Measurements from ENCODE around the gene KLF6.

DNA sequence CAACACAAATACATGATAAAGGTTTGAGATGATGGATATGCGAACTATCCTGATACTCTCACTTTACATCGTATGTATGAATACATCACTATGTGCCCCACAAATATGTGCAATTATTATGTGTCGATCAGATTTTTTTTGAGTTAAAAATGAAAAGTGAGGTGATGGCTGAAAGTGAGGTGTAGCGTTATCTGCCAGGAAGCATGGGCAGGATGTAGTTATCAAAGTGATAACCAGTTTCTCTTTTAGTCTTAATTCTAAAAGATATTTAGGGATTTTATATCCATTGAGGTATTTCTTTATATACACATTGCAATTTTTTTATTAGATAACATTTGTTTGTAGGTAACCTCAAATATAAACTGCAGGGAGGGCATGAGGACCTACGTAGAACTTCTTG is 15.6 kb upstream of the KLF6 start:
- TF ChIP-seq, protein P1, sequence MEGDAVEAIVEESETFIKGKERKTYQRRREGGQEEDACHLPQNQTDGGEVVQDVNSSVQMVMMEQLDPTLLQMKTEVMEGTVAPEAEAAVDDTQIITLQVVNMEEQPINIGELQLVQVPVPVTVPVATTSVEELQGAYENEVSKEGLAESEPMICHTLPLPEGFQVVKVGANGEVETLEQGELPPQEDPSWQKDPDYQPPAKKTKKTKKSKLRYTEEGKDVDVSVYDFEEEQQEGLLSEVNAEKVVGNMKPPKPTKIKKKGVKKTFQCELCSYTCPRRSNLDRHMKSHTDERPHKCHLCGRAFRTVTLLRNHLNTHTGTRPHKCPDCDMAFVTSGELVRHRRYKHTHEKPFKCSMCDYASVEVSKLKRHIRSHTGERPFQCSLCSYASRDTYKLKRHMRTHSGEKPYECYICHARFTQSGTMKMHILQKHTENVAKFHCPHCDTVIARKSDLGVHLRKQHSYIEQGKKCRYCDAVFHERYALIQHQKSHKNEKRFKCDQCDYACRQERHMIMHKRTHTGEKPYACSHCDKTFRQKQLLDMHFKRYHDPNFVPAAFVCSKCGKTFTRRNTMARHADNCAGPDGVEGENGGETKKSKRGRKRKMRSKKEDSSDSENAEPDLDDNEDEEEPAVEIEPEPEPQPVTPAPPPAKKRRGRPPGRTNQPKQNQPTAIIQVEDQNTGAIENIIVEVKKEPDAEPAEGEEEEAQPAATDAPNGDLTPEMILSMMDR (IDR thresholded peaks at IDR 0.05): no peak
- TF ChIP-seq, protein P2, sequence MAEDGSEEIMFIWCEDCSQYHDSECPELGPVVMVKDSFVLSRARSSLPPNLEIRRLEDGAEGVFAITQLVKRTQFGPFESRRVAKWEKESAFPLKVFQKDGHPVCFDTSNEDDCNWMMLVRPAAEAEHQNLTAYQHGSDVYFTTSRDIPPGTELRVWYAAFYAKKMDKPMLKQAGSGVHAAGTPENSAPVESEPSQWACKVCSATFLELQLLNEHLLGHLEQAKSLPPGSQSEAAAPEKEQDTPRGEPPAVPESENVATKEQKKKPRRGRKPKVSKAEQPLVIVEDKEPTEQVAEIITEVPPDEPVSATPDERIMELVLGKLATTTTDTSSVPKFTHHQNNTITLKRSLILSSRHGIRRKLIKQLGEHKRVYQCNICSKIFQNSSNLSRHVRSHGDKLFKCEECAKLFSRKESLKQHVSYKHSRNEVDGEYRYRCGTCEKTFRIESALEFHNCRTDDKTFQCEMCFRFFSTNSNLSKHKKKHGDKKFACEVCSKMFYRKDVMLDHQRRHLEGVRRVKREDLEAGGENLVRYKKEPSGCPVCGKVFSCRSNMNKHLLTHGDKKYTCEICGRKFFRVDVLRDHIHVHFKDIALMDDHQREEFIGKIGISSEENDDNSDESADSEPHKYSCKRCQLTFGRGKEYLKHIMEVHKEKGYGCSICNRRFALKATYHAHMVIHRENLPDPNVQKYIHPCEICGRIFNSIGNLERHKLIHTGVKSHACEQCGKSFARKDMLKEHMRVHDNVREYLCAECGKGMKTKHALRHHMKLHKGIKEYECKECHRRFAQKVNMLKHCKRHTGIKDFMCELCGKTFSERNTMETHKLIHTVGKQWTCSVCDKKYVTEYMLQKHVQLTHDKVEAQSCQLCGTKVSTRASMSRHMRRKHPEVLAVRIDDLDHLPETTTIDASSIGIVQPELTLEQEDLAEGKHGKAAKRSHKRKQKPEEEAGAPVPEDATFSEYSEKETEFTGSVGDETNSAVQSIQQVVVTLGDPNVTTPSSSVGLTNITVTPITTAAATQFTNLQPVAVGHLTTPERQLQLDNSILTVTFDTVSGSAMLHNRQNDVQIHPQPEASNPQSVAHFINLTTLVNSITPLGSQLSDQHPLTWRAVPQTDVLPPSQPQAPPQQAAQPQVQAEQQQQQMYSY (CRISPR knock-in tag; IDR thresholded peaks at IDR 0.05): no peak
- TF ChIP-seq FOXK1 (CRISPR knock-in tag; IDR thresholded peaks at IDR 0.05) (no peak), ESRRA (CRISPR knock-in tag; IDR thresholded peaks at IDR 0.05; ENCODE audit: borderline replicate concordance) (no peak), FOXJ3 (CRISPR knock-in tag; IDR thresholded peaks at IDR 0.05; ENCODE audit: borderline replicate concordance) (no peak), MXD4 (CRISPR knock-in tag; IDR thresholded peaks at IDR 0.05; ENCODE audit: borderline replicate concordance) (no peak)
- TF ChIP-seq, protein P3, sequence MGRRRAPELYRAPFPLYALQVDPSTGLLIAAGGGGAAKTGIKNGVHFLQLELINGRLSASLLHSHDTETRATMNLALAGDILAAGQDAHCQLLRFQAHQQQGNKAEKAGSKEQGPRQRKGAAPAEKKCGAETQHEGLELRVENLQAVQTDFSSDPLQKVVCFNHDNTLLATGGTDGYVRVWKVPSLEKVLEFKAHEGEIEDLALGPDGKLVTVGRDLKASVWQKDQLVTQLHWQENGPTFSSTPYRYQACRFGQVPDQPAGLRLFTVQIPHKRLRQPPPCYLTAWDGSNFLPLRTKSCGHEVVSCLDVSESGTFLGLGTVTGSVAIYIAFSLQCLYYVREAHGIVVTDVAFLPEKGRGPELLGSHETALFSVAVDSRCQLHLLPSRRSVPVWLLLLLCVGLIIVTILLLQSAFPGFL (CRISPR knock-in tag; IDR thresholded peaks at IDR 0.05; ENCODE audit: borderline replicate concordance): no peak
- TF ChIP-seq, protein P4, sequence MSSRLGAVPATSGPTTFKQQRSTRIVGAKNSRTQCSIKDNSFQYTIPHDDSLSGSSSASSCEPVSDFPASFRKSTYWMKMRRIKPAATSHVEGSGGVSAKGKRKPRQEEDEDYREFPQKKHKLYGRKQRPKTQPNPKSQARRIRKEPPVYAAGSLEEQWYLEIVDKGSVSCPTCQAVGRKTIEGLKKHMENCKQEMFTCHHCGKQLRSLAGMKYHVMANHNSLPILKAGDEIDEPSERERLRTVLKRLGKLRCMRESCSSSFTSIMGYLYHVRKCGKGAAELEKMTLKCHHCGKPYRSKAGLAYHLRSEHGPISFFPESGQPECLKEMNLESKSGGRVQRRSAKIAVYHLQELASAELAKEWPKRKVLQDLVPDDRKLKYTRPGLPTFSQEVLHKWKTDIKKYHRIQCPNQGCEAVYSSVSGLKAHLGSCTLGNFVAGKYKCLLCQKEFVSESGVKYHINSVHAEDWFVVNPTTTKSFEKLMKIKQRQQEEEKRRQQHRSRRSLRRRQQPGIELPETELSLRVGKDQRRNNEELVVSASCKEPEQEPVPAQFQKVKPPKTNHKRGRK (CRISPR knock-in tag; IDR thresholded peaks at IDR 0.05; ENCODE audit: borderline replicate concordance): no peak
- TF ChIP-seq, protein P5, sequence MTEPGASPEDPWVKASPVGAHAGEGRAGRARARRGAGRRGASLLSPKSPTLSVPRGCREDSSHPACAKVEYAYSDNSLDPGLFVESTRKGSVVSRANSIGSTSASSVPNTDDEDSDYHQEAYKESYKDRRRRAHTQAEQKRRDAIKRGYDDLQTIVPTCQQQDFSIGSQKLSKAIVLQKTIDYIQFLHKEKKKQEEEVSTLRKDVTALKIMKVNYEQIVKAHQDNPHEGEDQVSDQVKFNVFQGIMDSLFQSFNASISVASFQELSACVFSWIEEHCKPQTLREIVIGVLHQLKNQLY (CRISPR knock-in tag; IDR thresholded peaks at IDR 0.05): no peak
- TF ChIP-seq, protein P6, sequence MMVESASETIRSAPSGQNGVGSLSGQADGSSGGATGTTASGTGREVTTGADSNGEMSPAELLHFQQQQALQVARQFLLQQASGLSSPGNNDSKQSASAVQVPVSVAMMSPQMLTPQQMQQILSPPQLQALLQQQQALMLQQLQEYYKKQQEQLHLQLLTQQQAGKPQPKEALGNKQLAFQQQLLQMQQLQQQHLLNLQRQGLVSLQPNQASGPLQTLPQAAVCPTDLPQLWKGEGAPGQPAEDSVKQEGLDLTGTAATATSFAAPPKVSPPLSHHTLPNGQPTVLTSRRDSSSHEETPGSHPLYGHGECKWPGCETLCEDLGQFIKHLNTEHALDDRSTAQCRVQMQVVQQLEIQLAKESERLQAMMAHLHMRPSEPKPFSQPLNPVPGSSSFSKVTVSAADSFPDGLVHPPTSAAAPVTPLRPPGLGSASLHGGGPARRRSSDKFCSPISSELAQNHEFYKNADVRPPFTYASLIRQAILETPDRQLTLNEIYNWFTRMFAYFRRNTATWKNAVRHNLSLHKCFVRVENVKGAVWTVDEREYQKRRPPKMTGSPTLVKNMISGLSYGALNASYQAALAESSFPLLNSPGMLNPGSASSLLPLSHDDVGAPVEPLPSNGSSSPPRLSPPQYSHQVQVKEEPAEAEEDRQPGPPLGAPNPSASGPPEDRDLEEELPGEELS (CRISPR knock-in tag; IDR thresholded peaks at IDR 0.05): no peak
